Cardiac ventricle fibroblast (primary cell): ENCODE measurements around the gene SLC25A33. TPM values are rescaled to one million over a fixed set of nuclear protein-coding genes. Genes with fewer than 3 reads are reported as not detected.

Experiments used
- total RNA-seq: library from RNA; depleted of rRNA; stranded (reverse); fragments of >200 nt; gene quantifications from 2 replicates; pipeline ENCODE4 v1.2.3, GENCODE V29; 2015

SLC25A33 gene, protein sequence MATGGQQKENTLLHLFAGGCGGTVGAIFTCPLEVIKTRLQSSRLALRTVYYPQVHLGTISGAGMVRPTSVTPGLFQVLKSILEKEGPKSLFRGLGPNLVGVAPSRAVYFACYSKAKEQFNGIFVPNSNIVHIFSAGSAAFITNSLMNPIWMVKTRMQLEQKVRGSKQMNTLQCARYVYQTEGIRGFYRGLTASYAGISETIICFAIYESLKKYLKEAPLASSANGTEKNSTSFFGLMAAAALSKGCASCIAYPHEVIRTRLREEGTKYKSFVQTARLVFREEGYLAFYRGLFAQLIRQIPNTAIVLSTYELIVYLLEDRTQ
- total RNA-seq = 3.2 and 4.6 TPM in 2 replicates

DNA sequence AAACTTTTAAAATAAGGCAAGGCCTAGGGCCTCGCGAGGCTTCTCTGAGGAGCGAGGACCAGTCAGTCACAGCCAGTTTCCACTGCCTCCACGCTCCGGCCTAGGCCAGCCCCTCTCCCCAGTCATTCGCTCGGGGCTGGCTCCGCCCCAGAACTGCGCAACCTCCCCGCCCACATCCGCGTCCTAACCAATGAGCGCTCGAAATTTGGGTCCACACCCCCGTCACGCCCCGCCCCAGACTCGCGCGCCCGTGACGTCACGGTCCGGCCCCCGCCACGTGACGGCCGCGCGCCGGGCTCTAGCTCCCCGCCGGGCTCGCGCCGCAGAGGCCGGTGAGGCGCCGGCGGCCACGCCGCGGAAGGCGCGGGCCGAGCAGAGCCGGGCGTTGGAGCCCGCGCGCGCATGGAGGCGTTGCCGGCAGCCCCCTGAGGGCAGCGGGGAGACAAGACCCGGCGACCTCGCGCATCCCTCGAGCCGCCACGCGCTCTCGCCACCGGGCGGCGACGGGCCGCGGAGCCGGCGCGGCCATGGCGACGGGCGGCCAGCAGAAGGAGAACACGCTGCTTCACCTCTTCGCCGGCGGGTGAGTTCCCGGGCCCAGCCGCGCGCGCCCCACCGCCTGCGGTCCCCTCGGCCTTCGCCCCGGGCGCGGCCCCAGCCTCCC, at the start of gene SLC25A33:
Gene SLC25A33 (plus strand): TSS at position 301 of the 664 bp plus-strand sequence. CDS start 227 bp downstream, at position 528.

DNA sequence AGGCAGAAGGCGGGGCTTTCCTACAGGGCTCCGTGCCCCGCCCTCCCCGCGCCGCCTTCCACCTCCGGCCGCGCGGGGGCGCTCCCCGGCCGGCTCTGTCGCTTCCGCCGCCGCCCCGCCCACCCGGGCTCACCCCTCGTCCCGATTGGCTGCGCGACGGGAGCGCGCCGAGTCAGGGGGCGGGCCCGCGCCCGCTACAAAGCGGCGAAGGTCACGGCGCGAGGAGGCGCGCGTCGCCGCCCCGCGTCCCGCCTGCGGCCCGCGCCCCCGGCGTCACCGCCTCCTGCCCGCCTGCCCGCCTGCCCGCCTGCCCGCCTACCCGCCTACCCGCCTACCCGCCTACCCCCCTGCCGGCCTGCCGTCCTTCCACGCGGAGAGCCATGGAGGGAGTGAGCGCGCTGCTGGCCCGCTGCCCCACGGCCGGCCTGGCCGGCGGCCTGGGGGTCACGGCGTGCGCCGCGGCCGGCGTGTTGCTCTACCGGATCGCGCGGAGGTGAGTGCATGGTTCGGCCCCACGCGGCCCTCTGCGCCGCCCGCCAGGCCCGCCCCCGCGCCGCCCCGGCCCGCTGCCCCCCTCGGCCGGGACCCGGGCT, 49.4 kb downstream of the SLC25A33 start, which contains the start of gene TMEM201:
Gene TMEM201 (plus strand): TSS at position 361 of the 593 bp plus-strand sequence. CDS start 20 bp downstream, at position 381.

Other genes starting within 250 kb of the SLC25A33 start
- gene SPSB1, start 246.6 kb upstream of the SLC25A33 start, total RNA-seq = 14.9 and 19.9 TPM in 2 replicates
- gene TMEM201, start 49.4 kb downstream of the SLC25A33 start, total RNA-seq = 9.1 and 11.0 TPM in 2 replicates
- 2.1 and 3.0 TPM in 2 replicates for gene PIK3CD, start 112.3 kb downstream of the SLC25A33 start, total RNA-seq